Muscle of back (tissue), 11 donors: ENCODE data around the gene APOBEC3C. TPM values are rescaled to one million over a fixed set of nuclear protein-coding genes. Genes with fewer than 3 reads are reported as not detected.
"Not testable (repeated sequence)": the region's sequence is repeated elsewhere in the genome, so short reads cannot be mapped to it uniquely, and the experiment has no call there.

Experiments used
- DNase-seq, 3 donors: peaks; one replicate each; pipeline versions ENCODE4 v3.0.0 to v3.0.0-alpha.2; 2013
- polyA plus RNA-seq, 10 donors: library from polyadenylated mRNA; unstranded; fragments of 120-200 nt; gene quantifications; one replicate each; pipeline ENCODE4 v1.2.1, GENCODE V29; 2013; ENCODE audit not compliant: insufficient read length in 10 of 10

The APOBEC3C gene
- polyA plus RNA-seq, 10 donors, result 4.4 to 8.3 (median 6.4) TPM

DNA sequence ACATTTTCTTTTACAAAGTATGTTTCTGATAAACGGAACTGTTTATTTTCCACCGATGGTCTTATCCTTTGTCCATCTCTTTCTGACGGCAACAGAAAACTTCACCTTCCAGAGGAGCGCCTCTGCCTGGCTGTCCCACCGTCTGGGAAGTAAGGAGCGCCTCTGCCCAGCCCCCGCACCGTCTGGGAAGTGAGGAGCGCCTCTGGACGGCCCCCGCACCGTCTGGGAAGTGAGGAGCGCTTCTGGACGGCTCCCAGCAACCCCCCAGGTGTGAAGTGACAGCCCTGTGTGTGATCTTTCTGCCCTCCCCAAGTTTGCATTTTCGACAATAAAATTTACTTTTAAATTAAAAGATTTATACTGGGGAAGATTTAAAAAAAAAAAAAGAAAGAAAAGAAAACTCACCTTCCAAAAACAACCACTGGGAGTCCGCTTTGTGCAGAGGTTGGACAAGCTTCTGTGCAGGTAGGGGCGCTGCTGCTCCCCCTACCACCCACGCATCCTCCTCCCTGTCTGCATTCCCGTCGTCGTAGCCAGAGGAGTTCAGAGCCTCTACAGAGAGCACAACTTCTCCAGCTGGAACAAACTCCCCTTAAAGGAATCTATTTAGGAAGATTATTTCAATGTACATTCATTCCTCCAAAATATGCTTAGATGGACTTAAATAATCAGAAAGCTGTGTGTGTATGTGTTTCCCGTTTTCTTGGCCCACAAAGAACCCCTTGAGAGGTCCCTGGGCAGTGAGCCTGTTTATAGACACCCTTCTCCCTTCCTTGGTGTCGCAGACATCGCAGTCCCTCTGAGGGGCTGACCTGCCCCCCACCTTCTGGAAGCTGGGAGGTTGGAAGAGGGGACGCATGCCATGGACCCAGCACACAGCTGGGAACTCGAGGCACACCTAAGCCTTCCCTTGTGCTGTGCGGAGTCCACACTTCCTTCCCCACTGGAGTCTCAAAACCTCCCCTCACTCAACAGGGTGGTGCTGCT is 32.8 kb upstream of the APOBEC3C start:
- peak in 2 of 3 donors; percentile 25 to 77 for DNase-seq

DNA sequence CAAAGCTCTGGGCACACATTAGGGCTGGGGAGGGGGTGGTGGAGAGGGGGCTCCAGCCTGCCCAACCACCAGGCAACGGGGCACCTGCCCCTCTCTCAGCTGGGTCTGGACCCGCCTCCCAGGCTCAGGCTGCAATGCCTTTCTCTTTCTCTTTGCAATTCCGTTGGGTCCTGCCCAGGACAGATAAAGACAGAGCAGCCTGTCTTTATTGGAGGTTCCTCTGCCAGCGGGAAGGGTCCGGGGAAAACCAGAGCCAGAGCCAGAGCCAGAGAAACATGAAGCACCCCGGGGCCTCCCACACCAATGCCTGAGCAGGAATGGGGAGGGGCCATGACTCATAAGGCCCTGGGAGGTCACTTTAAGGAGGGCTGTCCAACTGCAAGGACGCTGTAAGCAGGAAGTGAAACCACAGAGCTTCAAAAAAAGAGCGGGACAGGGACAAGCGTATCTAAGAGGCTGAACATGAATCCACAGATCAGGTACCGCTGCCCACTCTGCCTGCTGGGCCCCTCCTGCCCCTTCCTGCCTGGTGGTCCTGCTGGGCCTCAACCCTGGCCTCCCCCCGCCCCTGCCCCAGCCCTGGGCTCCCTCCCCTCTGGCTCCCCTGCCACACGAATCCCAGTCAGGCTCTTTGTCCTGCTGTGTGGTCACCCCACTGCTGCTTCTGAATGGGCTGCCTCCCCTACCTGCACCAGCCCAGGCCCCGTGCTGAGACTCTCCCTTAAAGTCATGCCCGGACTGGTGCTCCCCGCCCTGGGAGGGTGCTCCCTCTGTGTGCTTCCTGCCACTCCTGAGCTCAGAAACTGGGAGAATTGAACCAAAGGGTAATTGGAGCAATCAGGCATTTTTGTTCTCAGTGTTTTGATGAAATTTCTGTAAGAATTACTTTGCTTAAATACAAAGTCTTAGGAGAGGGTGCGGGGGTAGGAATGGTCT is 31.8 kb upstream of the APOBEC3C start, which contains the start of gene APOBEC3B:
APOBEC3B (plus strand) TSS at position 356 of the 936 bp plus-strand sequence; CDS start at position 463, 107 bp downstream.
- DNase-seq, result peak; percentile 81 to 95 (median 93)

DNA sequence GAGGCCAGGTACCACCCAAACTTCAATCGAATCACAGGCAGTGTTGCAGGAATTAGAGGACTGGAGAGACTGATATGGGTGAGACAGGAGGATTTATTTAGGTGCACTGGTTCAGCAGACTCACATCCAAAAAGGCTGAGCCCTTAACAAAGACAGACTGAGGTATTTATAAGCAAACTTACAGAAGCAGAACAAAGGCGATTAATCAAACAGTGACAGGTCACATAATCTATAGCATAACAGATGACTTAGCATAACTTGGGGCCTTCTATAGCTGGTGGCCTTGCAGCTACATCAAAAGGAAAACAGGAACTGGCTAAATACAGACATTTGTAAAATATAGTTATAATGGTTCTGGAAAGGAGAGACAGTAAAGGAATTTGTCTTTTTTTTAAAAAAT is 29.8 kb upstream of the APOBEC3C start:
- no peak for DNase-seq

DNA sequence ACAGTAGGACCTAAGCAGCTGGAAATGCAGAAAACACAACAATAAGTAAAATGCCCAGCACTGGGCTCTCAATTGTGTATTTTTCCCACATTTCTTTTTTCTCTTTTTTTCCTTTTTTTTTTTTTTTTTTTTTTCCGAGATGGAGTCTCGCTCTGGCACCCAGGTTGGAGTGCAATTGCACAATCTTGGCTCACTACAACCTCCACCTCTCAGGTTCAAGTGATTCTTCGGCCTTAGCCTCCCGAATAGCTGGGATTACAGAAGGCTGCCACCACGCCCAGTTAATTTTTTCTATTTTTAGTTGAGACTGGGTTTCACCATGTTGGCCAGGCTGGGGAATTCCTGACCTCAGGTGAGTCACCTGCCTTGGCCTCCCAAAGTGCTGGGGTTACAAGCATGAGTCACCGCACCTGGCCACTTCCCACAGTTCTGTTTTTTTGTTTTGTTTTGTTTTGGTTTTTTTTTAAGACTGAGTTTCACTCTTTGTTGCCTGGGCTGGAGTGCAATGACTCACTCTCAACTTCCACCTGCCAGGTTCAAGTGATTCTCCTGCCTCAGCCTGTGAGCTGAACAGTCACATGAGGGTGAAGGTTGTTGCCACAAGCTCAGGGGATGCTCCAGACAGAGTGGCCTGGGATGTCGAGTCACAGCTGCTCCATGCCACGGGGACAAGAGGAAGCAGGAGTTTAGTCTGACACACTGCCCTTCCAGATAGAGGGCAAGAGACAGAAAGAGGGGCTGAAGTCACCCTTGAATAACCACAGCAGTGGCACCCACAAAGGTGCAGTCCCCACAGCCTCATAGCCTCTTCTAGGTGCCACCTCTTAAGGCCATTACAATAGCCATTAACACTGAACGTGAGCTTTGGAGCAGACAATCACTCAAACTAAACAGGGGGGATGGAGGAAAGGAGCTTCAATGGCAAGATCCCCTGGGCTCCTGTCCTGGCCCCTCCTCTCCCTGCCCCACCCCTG is 29.0 kb upstream of the APOBEC3C start:
- not testable (repeated sequence) for DNase-seq

DNA sequence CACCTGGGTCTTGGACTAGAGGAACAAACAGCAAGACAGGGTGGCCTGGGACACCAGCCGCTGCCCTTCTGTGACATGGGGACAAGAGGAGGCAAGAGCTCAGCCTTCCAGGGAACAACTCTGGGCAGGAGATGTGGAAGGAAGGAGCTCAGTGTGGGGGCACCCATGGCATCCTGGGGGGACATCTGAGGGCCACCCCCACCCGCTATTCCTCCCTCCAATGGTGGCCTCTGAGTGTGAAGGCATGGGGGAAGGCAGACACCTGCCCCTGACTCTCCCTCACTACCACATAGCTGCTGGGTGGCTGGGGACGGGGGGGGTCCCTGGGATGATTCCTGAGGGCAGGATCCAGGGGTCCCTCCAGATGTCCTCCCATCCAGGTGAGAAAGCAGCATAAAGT is 27.4 kb upstream of the APOBEC3C start:
- DNase-seq, result no peak

DNA sequence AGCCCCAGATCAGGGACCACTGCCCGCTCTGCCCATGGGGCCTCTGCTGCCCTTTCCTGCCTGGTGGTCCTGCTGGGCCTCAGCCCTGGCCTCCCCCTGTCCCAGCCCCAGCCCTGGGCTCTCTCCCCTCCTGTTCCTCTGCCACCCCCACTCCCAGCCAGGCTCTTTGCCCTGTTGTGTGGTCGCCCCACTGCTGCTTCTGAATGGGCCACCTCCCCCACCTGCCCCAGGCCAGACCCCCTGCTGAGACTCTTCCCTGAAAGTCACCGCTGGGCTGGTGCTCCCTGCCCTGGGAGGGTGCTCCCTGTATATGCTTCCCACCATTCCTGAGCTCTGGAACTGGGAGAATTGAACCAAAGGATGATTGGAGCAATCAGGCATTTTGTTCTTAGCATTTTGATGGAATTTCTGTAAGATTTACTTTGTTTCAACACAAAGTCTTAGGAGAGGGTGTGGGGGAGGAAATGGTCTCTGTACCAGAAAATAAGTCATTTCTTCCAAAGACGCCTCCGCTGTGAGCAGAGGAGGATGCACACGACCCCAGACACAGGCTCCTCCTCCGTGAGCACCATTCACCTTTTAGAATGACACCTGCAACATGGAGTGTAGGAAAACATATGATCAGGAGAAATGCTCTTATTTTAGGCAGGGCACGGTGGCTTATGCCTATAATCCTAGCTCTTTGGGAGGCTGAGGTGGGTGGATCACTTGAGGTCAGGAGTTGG is 26.7 kb upstream of the APOBEC3C start:
- no peak for DNase-seq

DNA sequence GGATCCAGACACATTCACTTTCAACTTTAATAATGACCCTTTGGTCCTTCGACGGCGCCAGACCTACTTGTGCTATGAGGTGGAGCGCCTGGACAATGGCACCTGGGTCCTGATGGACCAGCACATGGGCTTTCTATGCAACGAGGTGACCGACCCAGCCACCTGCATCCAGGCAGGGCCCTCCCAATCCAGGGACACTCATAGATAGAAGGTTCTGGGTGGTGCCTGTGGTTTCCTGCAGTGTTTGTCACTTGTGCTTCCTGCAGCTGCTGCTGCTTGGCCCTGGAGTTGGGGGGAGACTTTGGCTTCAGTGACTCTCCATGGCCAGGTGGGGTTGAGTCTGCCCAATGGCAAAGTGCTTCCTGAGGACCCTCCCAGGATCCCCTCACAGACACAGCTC is 24.6 kb upstream of the APOBEC3C start:
- no peak for DNase-seq

DNA sequence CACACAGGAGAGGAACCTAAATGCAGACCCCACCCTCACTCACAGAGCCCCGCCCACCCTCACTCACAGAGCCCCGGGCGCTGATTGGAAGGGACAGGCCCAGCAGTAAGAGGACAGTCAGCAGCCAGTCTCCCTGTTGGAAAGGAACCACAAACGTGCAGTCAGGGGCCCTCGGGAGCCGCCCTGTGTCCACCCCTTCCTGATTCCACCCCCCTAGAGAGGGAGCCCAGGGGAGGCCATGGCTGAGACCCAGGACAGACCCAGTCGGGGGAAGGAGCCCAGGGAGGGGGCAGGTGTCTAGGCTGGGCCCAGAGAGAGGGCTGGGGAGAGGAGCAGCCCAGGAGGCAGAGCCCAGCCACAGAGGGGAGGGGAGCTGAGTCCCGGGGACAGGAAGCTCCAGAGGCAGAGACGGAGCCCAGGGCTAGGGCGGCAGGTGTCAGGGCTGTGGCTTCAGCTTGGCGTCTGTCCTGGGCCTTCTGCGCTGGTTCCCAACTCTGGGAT is 21.1 kb upstream of the APOBEC3C start:
- DNase-seq, result peak in 2 of 3 donors; percentile 6 to 45

DNA sequence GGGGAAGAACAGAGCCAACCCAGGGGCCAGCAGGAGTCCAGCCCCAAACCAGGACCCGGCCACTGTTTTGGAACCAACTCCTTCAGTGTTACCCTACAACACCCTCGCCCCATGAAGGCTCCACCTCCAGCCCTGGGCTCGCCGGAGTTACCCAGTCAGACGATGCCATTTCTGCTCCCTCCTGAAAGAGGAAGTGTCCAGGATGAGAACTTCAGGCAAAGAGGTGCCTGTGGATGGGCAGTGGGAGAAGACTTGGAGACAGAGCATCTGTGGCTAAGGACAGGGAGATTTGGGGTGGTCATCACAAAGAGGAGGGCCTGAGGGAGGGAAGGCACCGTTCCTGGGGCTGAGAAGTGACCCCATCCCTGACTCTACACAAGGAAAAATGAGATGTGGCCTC is 18.0 kb upstream of the APOBEC3C start:
- DNase-seq, result no peak

DNA sequence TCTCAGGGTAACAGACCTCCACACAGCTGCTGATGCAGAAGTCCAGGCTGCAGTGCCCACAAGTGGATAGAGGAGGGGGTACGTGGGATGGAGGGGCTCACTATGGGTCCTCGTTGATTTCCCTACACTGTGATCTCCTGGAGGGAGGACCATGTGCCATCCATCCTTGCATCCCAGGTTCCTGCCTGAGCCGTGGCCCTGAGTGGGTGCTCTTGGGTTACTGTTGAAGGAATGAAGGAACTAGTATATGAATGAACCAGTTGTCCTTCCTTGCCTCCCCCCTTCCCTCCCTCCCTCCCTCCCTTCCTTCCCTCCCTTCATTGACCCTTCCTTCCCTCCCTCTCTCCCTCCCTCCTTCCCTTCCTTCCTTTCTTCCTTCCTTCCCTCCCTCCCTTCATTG is 16.5 kb upstream of the APOBEC3C start:
- DNase-seq, result no peak

DNA sequence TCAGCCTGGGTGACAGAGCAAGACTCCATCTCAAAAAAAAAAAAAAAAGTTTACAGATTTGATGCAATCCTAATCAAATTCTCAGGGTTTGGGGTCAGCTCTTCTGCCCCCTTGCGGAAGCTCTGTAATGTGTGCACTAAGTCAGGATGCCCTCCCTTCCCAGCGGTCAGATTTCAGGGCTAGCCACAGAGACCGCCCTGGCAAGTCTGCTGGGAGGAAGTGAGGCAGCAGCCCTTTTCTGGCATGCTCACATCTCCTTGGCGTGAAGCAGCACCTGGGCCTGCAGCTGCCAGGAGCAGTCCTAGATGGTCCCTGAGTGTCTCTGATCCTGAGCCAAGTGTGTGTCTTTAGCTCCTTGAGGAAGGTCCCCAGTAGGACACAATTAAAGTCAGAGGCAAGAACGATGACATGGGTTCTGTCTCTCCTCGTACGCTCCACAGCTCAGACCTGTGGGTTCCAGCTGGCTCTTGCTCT is 10.9 kb upstream of the APOBEC3C start:
- DNase-seq, result peak; percentile 76 to 91 (median 84)

DNA sequence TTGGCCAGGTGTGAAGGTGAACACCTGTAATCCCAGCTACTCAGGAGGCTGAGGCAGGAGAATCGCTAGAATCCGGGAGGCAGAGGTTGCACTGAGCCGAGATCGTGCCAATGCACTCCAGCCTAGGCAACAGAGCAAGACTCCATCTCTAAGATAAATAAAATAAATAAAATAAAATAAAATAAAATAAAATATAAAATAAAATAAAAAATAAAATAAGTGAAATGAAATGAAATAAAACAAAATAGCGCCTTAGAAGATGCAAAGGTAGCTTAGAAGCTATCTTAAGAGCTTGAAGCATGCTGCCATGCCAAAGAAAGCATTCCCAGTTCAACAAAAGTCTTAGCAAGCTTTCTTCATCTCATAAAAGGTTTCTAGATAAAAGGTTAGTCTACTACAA is 6.9 kb upstream of the APOBEC3C start:
- DNase-seq, result no peak

DNA sequence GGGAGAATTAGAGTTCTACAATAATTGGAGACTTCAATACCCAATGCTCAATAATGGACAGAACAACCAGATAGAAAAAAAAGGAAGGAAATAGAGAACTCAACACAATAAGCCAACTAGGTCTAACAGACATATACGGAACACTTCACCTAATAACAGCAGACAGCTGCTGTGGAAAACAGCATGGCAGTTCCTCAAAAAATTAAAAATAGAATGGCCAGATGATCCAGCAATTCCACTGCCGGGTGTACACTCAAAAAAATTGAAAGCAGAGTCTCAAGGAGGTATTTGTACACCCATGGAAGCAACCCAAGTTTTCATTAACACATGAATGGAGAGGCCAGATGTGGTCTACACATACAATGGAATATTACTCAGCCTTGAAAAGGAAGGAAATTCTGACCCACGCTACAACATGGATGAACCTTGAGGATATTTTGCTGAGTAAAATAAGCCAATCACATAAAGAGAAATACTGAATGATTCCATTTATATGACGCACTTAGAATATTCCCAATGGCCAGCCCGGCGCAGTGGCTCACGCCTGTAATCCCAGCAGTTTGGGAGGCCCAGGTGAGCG is 5.7 kb upstream of the APOBEC3C start:
- DNase-seq, result peak in 1 of 3 donors; percentile 13

DNA sequence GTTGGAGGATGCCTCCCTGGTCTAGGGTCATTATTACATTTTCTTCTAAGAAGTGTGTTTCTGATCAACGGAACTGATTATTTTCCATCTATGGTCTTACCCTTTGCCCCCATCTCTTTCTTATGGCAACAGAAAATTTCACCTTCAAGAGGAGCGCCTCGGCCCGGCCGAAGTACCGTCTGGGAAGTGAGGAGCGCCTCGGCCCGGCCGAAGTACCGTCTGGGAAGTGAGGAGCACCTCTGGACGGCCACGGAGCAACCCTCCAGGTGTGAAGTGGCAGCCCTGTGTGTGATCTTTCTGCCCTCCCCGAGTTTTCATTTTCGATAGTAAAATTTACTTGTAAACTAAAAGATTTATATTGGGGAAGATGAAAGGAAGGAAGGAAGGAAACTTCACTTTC is 3.1 kb upstream of the APOBEC3C start:
- no peak for DNase-seq

DNA sequence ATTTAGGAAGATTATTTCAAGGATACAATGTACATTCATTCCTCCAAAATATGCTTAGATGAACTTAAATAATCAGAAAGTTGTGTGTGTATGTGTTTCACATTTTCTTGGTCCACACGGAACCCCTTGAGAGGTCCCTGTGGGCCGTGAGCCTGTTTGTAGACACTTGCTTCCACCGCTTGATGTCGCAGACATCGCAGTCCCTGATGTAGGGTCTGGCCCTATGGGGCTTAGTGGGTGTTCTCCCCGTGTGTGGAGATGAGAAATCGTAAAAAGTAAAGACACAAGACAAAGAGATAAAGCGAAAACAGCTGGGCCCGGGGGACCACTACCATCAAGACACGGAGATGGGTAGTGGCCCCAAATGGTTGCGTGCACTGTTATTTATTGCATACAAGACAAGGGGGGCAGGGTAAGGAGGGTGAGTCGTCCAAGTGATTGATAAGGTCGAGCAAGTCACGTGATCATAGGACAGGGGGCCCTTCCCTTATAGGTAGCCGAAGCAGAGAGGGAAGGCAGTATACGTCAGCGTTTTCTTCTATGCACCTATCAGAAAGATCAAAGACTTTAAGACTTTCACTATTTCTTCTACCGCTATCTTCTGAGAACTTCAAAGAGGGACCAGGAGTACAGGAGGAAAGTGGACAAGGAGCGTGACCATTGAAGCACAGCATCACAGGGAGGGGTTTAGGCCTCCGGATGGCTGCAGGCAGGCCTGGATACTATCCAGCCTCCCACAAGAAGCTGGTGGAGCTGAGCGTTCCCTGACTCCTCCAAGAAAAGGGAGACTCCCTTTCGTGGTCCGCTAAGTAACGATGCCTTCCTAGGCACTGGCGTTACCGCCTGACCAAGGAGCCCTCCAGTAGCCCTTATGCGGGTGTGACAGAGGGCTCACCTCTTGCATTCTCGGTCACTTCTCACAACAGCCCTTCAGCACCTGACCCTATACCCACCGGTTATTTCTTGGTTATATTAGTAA is 1.2 kb upstream of the APOBEC3C start:
- no peak for DNase-seq

DNA sequence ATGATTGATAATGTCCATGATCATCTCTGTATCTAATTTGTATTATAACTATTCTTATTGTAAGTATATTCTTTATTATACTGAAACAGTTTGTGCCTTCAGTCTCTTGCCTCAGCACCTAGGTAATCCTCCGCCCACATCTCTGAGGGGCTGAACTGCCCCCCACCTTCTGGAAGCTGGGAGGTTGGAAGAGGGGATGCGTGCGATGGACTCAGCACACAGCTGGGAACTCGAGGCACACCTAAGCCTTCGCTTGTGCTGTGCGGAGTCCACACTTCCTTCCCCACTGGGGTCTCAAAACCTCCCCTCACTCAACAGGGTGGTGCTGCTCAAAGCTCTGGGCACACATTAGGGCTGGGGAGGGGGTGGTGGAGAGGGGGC is 506 bp upstream of the APOBEC3C start:
- DNase-seq, result peak in 1 of 3 donors; percentile 26

DNA sequence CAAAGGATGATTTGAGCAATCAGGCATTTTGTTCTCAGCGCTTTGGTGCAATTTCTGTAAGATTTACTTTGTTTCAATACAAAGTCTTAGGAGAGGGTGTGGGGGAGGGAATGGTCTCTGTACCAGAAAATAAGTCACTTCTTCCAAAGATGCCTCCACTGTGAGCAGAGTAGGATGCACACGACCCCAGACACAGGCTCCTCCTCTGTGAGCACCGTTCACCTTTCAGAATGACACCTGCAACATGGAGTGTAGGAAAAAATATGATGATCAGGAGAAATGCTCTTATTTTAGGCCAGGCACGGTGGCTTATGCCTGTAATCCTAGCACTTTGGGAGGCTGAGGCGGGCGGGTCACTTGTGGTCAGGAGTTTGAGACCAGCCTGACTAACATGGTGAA is 665 bp downstream of the APOBEC3C start:
- DNase-seq, result not testable (repeated sequence)

DNA sequence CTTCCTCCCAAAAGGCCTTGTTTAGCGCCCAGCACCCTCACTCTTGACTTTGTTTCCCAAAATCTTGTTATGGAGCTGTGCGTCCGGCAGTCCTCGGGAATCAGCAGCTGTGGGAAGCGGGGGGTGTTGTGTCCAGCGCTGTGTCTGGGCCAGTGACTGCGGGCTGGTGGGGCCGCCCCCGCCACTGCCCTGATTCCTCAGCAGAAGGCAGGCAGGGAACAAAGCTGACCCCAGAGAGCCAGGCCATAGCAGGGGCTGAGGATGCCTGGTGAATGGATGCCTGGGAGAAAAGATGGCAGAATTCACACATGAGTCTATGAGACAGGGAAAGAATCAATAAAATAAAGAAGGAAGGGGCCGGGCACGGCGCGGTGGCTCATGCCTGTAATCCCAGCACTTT is 2.5 kb downstream of the APOBEC3C start:
- no peak for DNase-seq
